IMR-90 (cell line): ENCODE measurements around the gene ARHGAP21. TPM values are rescaled to one million over a fixed set of nuclear protein-coding genes. Genes with fewer than 3 reads are reported as not detected.

Experiments used
- ATAC-seq: fragments of 200-7000 bp; cut with Tn5 transposase; 2 replicates; pipeline ENCODE4 v1.9.1; 2020; ENCODE audit warnings: low read depth, mild to moderate bottlenecking, moderate library complexity
- BruUV-seq: library from RNA; stranded (reverse); fragments of 400-500 nt; replicated peaks from 2 replicates; lab custom pipeline; 2021; lab: Mats Ljungman, UMichigan
- CTCF ChIA-PET: fragments of 300-600 bp; formaldehyde crosslinking; extraction: SDS; loops from one replicate; lab custom pipeline; 2021; ENCODE audit warnings: antibody characterized with exemption; lab: Yijun Ruan, JAX
- POLR2A ChIA-PET: fragments of 300-600 bp; sonication (Branson Sonifier 250); formaldehyde crosslinking; loops from one replicate; lab custom pipeline; 2022; ENCODE audit warnings: antibody characterized with exemption; ENCODE audit not compliant: unreplicated experiment; lab: Charles Lee
- DNase-seq: peaks from one replicate; pipeline ENCODE4 v3.0.0; 2013
- H2AFZ ChIP-seq: replicated peaks from 2 replicates; pipeline ENCODE3; 2013; ENCODE audit warnings: low read length, mild to moderate bottlenecking; ENCODE audit not compliant: poor library complexity
- H2AK5ac ChIP-seq: 2 replicates; pipeline ENCODE4 v1.6.1; 2013; ENCODE audit warnings: low read depth, low read length, inconsistent platforms
- H2AK9ac ChIP-seq: replicated peaks from 2 replicates; pipeline ENCODE3; 2013; ENCODE audit warnings: mild to moderate bottlenecking, low read depth, low read length, moderate library complexity; ENCODE audit not compliant: poor library complexity
- H2BK120ac ChIP-seq: 2 replicates; pipeline ENCODE4 v1.6.1; 2013; ENCODE audit warnings: low read depth, low read length, inconsistent platforms
- H2BK15ac ChIP-seq: 3 replicates; pipeline ENCODE4 v1.6.1; 2013; ENCODE audit warnings: low read depth, low read length, inconsistent platforms
- H2BK20ac ChIP-seq: 2 replicates; pipeline ENCODE4 v1.6.1; 2013; ENCODE audit warnings: low read depth, mild to moderate bottlenecking, inconsistent platforms, low read length, moderate library complexity
- H2BK5ac ChIP-seq: 2 replicates; pipeline ENCODE4 v1.6.1; 2013; ENCODE audit warnings: mild to moderate bottlenecking, low read depth, low read length, inconsistent platforms; ENCODE audit not compliant: poor library complexity, severe bottlenecking
- H3K14ac ChIP-seq: replicated peaks from 2 replicates; pipeline ENCODE4 v1.6.1; 2013; ENCODE audit warnings: low read depth, low read length, inconsistent platforms
- H3K18ac ChIP-seq: 2 replicates; pipeline ENCODE4 v1.6.1; 2013; ENCODE audit warnings: low read depth, low read length, control low read depth
- H3K23ac ChIP-seq: 2 replicates; pipeline ENCODE4 v1.6.1; 2013; ENCODE audit warnings: low read depth, low read length, inconsistent platforms
- H3K27ac ChIP-seq: 2 replicates; pipeline ENCODE4 v1.5.1; 2013; ENCODE audit warnings: mild to moderate bottlenecking, control low read depth, low read length; ENCODE audit not compliant: insufficient read depth
- H3K27me3 ChIP-seq: 2 replicates; pipeline ENCODE4 v1.6.1; 2013; ENCODE audit warnings: low read length; ENCODE audit not compliant: control insufficient read depth, insufficient read depth
- H3K36me3 ChIP-seq: 2 replicates; pipeline ENCODE4 v1.6.1; 2013; ENCODE audit warnings: low read length, mixed read lengths; ENCODE audit not compliant: control insufficient read depth, insufficient read depth
- H3K4ac ChIP-seq: 2 replicates; pipeline ENCODE4 v1.6.1; 2013; ENCODE audit warnings: low read depth, low read length, inconsistent platforms
- H3K4me1 ChIP-seq: 2 replicates; pipeline ENCODE4 v1.6.1; 2013; ENCODE audit warnings: low read length, mixed read lengths; ENCODE audit not compliant: control insufficient read depth, insufficient read depth
- H3K4me2 ChIP-seq: 2 replicates; pipeline ENCODE4 v1.6.1; 2013; ENCODE audit warnings: low read depth, mild to moderate bottlenecking, control low read depth, low read length, moderate library complexity
- H3K4me3 ChIP-seq: 2 replicates; pipeline ENCODE4 v1.5.1; 2013; ENCODE audit warnings: low read depth, mild to moderate bottlenecking, control low read depth, low read length, moderate library complexity; ENCODE audit not compliant: insufficient read depth
- H3K56ac ChIP-seq: 2 replicates; pipeline ENCODE4 v1.6.1; 2013; ENCODE audit warnings: low read length, inconsistent platforms; ENCODE audit not compliant: insufficient read depth; ENCODE audit errors: extremely low read depth
- H3K79me1 ChIP-seq, 2 experiments: 2 replicates each; pipeline ENCODE4 v1.6.1; 2013; ENCODE audit warnings: low read length in 2 of 2, inconsistent platforms in 1 of 2, low read depth in 1 of 2
- H3K9ac ChIP-seq: 2 replicates; pipeline ENCODE4 v1.6.1; 2013; ENCODE audit warnings: low read depth, low read length, control low read depth
- H3K9me1 ChIP-seq: 2 replicates; pipeline ENCODE4 v1.6.1; 2013; ENCODE audit warnings: low read length, inconsistent platforms; ENCODE audit not compliant: insufficient read depth
- H3K9me3 ChIP-seq: 2 replicates; pipeline ENCODE4 v1.6.1; 2013; ENCODE audit warnings: low read length; ENCODE audit not compliant: control insufficient read depth, insufficient read depth
- H4K20me1 ChIP-seq: 2 replicates; pipeline ENCODE4 v1.6.1; 2013; ENCODE audit warnings: low read length, inconsistent platforms; ENCODE audit not compliant: insufficient read depth
- H4K5ac ChIP-seq: 2 replicates; pipeline ENCODE4 v1.6.1; 2013; ENCODE audit warnings: mild to moderate bottlenecking, low read depth, low read length, control low read depth
- H4K8ac ChIP-seq, 2 experiments: 2 replicates each; pipeline ENCODE4 v1.6.1; 2013; ENCODE audit warnings: low read depth in 2 of 2, low read length in 2 of 2, control low read depth in 1 of 2, inconsistent platforms in 1 of 2
- H4K91ac ChIP-seq: 2 replicates; pipeline ENCODE4 v1.6.1; 2013; ENCODE audit warnings: low read depth, low read length, inconsistent platforms; ENCODE audit not compliant: insufficient read depth
- FOS ChIP-seq: fragments of 150-350 bp; IDR thresholded peaks from 2 replicates; pipeline ENCODE4 v1.6.1; 2016; ENCODE audit warnings: low read depth, low read length
- MAZ ChIP-seq: IDR thresholded peaks from 2 replicates; pipeline ENCODE4 v1.6.1; 2012; ENCODE audit warnings: low read depth, mild to moderate bottlenecking, low read length, improper control_type of control experiment, moderate library complexity, borderline replicate concordance
- RFX5 ChIP-seq: IDR thresholded peaks from 2 replicates; pipeline ENCODE4 v1.8.0; 2012; ENCODE audit warnings: low read depth, mild to moderate bottlenecking, low read length, moderate library complexity
- WGBS, 2 experiments: methylation state at CpG; one replicate each; pipeline versions ENCODE4 v1.1.5 to v1.1.7; 2013; ENCODE audit warnings: missing lambda C conversion rate in 2 of 2; ENCODE audit not compliant: insufficient read length in 1 of 2; ENCODE audit errors: extremely low coverage in 2 of 2; 5-methylcytosine and 5-hydroxymethylcytosine counted together
- dilution Hi-C: fragments of 300-500 bp; cut with HindIII; formaldehyde crosslinking; loops from one replicate; pipeline ENCODE4 v1.14.3; 2018; ENCODE audit warnings: low sequenced_read_pairs; ENCODE audit not compliant: unreplicated experiment
- in situ Hi-C: fragments of 300-500 bp; cut with MboI; formaldehyde crosslinking; loops from 3 replicates; pipeline ENCODE4 v1.14.3; 2019; ENCODE audit warnings: low sequenced_read_pairs, inconsistent platforms, mixed read lengths
- intact Hi-C: fragments of 100-400 bp; cut with micrococcal nuclease; formaldehyde crosslinking; loops from 2 replicates; pipeline ENCODE4 v1.10.0; 2022
- polyA plus RNA-seq, 3 experiments: library from polyadenylated mRNA; depleted of rRNA; stranded (reverse); fragments of >200 nt; gene quantifications; 2 replicates each; pipeline ENCODE4 v1.2.3, GENCODE V29; 2012; ENCODE audit warnings: low replicate concordance in 1 of 3
- total RNA-seq: library from RNA; depleted of rRNA; stranded (reverse); fragments of >200 nt; gene quantifications from 2 replicates; pipeline ENCODE4 v1.2.3, GENCODE V29; 2012

ARHGAP21 gene
- total and polyA plus RNA-seq, 2 of the 4 experiments (the other 2 are of a cell fraction), result 43.3 to 94.3 TPM

- CTCF ChIA-PET, result no interaction called here
Observed at GRCh38 chr10:24570658-24571426, 152.8 kb downstream of the ARHGAP21 start.

More at GRCh38 chr10:24570658-24571426, 152.8 kb downstream of the ARHGAP21 start:
- intact Hi-C loops, result no loop called here
- Histone ChIP-seq H2BK20ac (no peak overlapping the region), H2AK5ac (no peak overlapping the region), H3K79me1 (no peaks in the 10 kb centered on the region), H2BK15ac (no peak overlapping the region), H4K91ac (no peak overlapping the region), H3K27me3 (no peaks in the 10 kb centered on the region; the same call in none of the 2 replicates), H3K36me3 (no peaks in the 10 kb centered on the region), H2AFZ (peak overlapping the region; percentile 37), H2AK9ac (no peak overlapping the region), H4K8ac (no peak overlapping the region), H2BK5ac (no peak overlapping the region), H3K56ac (no peak overlapping the region), H3K4me3 (no peak overlapping the region), H3K4me1 (no peaks in the 10 kb centered on the region), H3K9me3 (no peaks in the 10 kb centered on the region), H3K9me1 (no peaks in the 10 kb centered on the region), H4K20me1 (no peaks in the 10 kb centered on the region), H3K9ac (no peak overlapping the region), H3K27ac (no peak overlapping the region), H3K18ac (no peak overlapping the region), H2BK120ac (no peak overlapping the region), H3K23ac (no peak overlapping the region), H3K14ac (no peak overlapping the region), H4K5ac (no peak overlapping the region), H3K4me2 (no peak overlapping the region), H3K4ac (no peak overlapping the region)
- DNase-seq, result no peak
- BruUV-seq, result no TSS peak
- POLR2A ChIA-PET, result no interaction called here
- dilution Hi-C loops, result no loop called here
- in situ Hi-C loops, result no loop called here
- no peak for ATAC-seq
- no peak for TF ChIP-seq RFX5
- TF ChIP-seq FOS, result no peak
- TF ChIP-seq MAZ, result no peak
- 63% methylated on average over 2 of the region's 9 CpGs; no CpG with 5 or more reads in 1 of the 2 experiments for WGBS, 2 experiments
